ENCODE measurements around the gene SPRY1.

DNA sequence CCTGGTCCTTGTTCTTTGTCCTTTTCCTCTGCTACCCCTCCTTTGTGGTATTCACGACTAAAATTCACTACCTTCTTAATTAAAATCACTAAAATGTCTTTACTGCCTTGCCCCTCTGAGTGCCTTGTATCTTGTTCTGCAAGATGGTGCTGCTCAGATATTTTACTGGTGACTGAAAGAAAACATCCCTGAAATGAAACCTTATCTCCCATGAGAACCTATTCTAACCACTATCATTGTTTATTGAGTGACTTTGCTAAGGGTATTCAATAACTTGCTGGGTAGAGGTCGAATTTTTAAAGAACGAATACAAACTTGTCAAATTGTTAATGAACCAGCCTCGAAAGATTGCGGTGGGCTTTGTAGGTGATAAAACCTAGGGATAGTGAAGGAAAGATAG lies 52.8 kb downstream of the SPRY1 start:
- TF ChIP-seq CTCF (IDR thresholded peaks at IDR 0.05) (no peak), POLR2A (IDR thresholded peaks at IDR 0.05) (no peak)

All from body of pancreas (tissue), 4 donors.